Sciatic nerve (tissue), 2 donors: ENCODE results near the gene SPDYE6. TPM values are rescaled to one million over a fixed set of nuclear protein-coding genes. Genes with fewer than 3 reads are reported as not detected.

Experiments
- ATAC-seq: fragments of 200-7000 bp; cut with Tn5 transposase; one replicate; pipeline ENCODE4 v1.9.1; 2020; ENCODE audit warnings: mild to moderate bottlenecking, moderate library complexity
- DNase-seq: peaks from one replicate; pipeline ENCODE4 v3.0.0-alpha.2; 2020; ENCODE audit warnings: low spot score
- intact Hi-C: fragments of 100-400 bp; cut with DNase I; formaldehyde crosslinking; loops from one replicate; pipeline ENCODE4 v1.14.2; 2022
- microRNA-seq: library from miRNA; unstranded; fragments of <30 nt; microRNA quantifications from one replicate; pipeline ENCODE4 v1.2.0, GENCODE V29; 2020
- total RNA-seq: library from RNA; stranded (reverse); fragmentation: NEBNext Ultra II Directional; extraction: Animal tissue kit (Norgen Biotek cat#: 25700); gene quantifications from one replicate; pipeline ENCODE4 v1.2.1, GENCODE V29; 2021
- donor health status: DM: no; HTN: no; CAD: no.
- donor health status: DM: no; HTN: no; CAD: no.

Gene SPDYE6
- total RNA-seq, 1 donor from 2014 or later: not detected

GRCh38 chr7:102297487-102298218 lies 58.6 kb downstream of the SPDYE6 start:
- intact Hi-C loops: no loop called here
- ATAC-seq: no peak
- no peak for DNase-seq

DNA sequence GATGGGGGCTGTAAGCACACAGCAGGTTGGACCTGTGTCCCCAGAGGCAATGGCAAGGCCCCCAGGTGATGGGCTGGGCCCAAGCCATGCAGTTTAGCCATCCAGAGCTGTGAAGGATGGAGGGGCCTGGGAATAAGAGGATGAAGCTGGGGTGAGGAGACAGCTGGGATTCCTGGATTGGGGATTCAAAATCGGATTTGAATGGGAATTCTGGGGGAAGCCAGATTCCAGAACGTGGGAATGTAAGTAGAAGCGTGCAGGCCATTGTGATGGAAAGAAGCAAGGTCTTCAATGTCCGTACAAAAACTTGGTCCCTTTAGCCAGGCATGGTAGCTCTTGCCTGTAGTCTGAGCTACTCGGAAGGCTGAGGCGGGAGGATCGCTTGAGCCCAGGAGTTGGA lies 59.7 kb downstream of the SPDYE6 start:
- intact Hi-C loops: no loop called here
- DNase-seq: no peak
- no peak for ATAC-seq

DNA sequence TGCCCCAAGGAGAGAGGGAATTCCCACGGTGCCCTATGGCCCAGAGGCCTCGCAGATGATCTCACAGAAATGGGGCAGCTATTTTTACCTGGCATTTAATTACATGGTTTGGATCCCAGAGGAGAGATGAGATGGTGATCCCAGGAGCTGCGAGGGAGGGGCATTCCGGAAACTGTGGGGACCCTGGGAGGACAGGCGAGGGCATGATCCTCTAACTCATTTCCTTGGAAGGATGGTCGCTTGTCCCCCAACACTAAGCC lies 60.1 kb downstream of the SPDYE6 start:
- DNase-seq (no peak), ATAC-seq (no peak)
- intact Hi-C loops: no loop called here

Small RNA genes within 50 kb of the gene (microRNA-seq; reads per million reads assigned to microRNA genes)
- not detected for gene MIR548O

Other genes starting within 250 kb of the SPDYE6 start
- 9.9 TPM for gene SH2B2, start 69.6 kb downstream of the SPDYE6 start, total RNA-seq
- gene PRKRIP1, start 39.9 kb upstream of the SPDYE6 start, total RNA-seq: 29.8 TPM
- 18.0 TPM for gene ORAI2, start 77.1 kb upstream of the SPDYE6 start, total RNA-seq
- gene ALKBH4, start 108.4 kb upstream of the SPDYE6 start, total RNA-seq: 8.6 TPM
- 11.1 TPM for gene LRWD1, start 108.5 kb upstream of the SPDYE6 start, total RNA-seq
- 31.6 TPM for gene POLR2J, start 122.5 kb upstream of the SPDYE6 start, total RNA-seq
- 59.3 TPM for gene RASA4B, start 161.3 kb upstream of the SPDYE6 start, total RNA-seq
- 31.6 TPM for gene UPK3BL2, start 187.3 kb upstream of the SPDYE6 start, total RNA-seq
- gene SPDYE2, start 194.8 kb upstream of the SPDYE6 start, total RNA-seq: 0.31 TPM
- gene POLR2J3, start 216.1 kb upstream of the SPDYE6 start, total RNA-seq: 64.2 TPM